HepG2 (cell line): Measurements from ENCODE around the gene RPF1. TPM values are rescaled to one million over a fixed set of nuclear protein-coding genes. Genes with fewer than 3 reads are reported as not detected.
A peak's percentile ranks its signal among the peaks of the same experiment; 100 is the strongest.

ENCODE experiments used
- ATM ChIP-seq: fragments of 450-650 bp; IDR thresholded peaks from 2 replicates; pipeline ENCODE4 v1.7.1; 2017; ENCODE audit warnings: mild to moderate bottlenecking, borderline replicate concordance
- CEBPG ChIP-seq: IDR thresholded peaks from 2 replicates; pipeline ENCODE4 v1.6.1; 2016
- EZH2 ChIP-seq: conservative IDR thresholded peaks from 2 replicates; pipeline ENCODE4 v1.6.1; 2012; ENCODE audit warnings: mild to moderate bottlenecking, low read depth, low read length, moderate library complexity
- HNRNPUL1 ChIP-seq: fragments of 200-400 bp; formaldehyde crosslinking; IDR thresholded peaks from 2 replicates; pipeline ENCODE4 v1.6.1; 2017; ENCODE audit warnings: low read depth, mild to moderate bottlenecking, low read length, moderate library complexity
- KIAA2018 ChIP-seq: sonication (generic); formaldehyde crosslinking; IDR thresholded peaks from 2 replicates; pipeline ENCODE4 v1.5.0; 2020; ENCODE audit warnings: mild to moderate bottlenecking, missing genetic modification reagents, borderline replicate concordance
- MED1 ChIP-seq: sonication (generic); formaldehyde crosslinking; IDR thresholded peaks from 2 replicates; pipeline ENCODE4 v1.4.0; 2020; ENCODE audit warnings: missing genetic modification reagents
- NFRKB ChIP-seq: fragments of 450-650 bp; IDR thresholded peaks from 2 replicates; pipeline ENCODE4 v1.6.1; 2017
- POLR2AphosphoS2 ChIP-seq: IDR thresholded peaks from 2 replicates; pipeline ENCODE4 v1.6.1; 2011; ENCODE audit warnings: low read depth, low read length, improper control_type of control experiment
- U2AF2 ChIP-seq: fragments of 200-400 bp; formaldehyde crosslinking; IDR thresholded peaks from 2 replicates; pipeline ENCODE4 v1.6.1; 2017; ENCODE audit warnings: low read depth, mild to moderate bottlenecking, low read length
- ZNF143 ChIP-seq: sonication (generic); formaldehyde crosslinking; IDR thresholded peaks from 2 replicates; pipeline ENCODE4 v1.4.0; 2020; ENCODE audit warnings: missing genetic modification reagents
- ZNF205 ChIP-seq: IDR thresholded peaks from 2 replicates; pipeline ENCODE4 v1.6.1; 2018; ENCODE audit warnings: missing biosample characterization, missing genetic modification reagents
- ZNF3 ChIP-seq: IDR thresholded peaks from 2 replicates; pipeline ENCODE4 v1.7.0; 2017; ENCODE audit warnings: inconsistent platforms
- ZNF773 ChIP-seq: sonication (generic); formaldehyde crosslinking; IDR thresholded peaks from 2 replicates; pipeline ENCODE4 v1.4.0; 2020; ENCODE audit warnings: missing genetic modification reagents, borderline replicate concordance
- ZSCAN31 ChIP-seq: sonication (generic); formaldehyde crosslinking; IDR thresholded peaks from 2 replicates; pipeline ENCODE4 v1.5.0; 2020; ENCODE audit warnings: low read depth, mild to moderate bottlenecking, missing genetic modification reagents
- polyA plus RNA-seq, 8 experiments: library from polyadenylated mRNA; depleted of rRNA in 3 of 8; stranded (reverse) in 7 of 8; unstranded in 1 of 8; fragments of >200 nt; fragmentation: Illumina TruSeq in 4 of 8; extraction: Trizol in 4 of 8; gene quantifications; 2 replicates each; pipeline versions ENCODE4 v1.2.1 to v1.2.3, GENCODE V29; 2011 to 2016; ENCODE audit warnings: low read depth in 4 of 8, missing spikeins in 1 of 8, mixed read lengths in 1 of 8; ENCODE audit not compliant: insufficient read depth in 1 of 8
- total RNA-seq, 5 experiments: library from RNA; depleted of rRNA; stranded (reverse); fragments of >200 nt; fragmentation: Illumina TruSeq; extraction: Trizol; gene quantifications; 2 replicates each; pipeline ENCODE4 v1.2.3, GENCODE V29; 2016; ENCODE audit warnings: low read depth in 1 of 5
- TF ChIP-seq, protein P1 (sequence below): sonication (generic); formaldehyde crosslinking; IDR thresholded peaks from 2 replicates; pipeline ENCODE4 v1.5.0; 2020; ENCODE audit warnings: mild to moderate bottlenecking, missing genetic modification reagents
- TF ChIP-seq, protein P2 (sequence below): sonication (generic); formaldehyde crosslinking; IDR thresholded peaks from 2 replicates; pipeline ENCODE4 v1.5.1; 2020; ENCODE audit warnings: mild to moderate bottlenecking, missing genetic modification reagents, moderate library complexity

The RPF1 gene
- total and polyA plus RNA-seq, 2 of the 13 experiments (the other 11 are each of a cell fraction or from before 2014, with no cell fraction given): 23.0 to 39.0 TPM

DNA sequence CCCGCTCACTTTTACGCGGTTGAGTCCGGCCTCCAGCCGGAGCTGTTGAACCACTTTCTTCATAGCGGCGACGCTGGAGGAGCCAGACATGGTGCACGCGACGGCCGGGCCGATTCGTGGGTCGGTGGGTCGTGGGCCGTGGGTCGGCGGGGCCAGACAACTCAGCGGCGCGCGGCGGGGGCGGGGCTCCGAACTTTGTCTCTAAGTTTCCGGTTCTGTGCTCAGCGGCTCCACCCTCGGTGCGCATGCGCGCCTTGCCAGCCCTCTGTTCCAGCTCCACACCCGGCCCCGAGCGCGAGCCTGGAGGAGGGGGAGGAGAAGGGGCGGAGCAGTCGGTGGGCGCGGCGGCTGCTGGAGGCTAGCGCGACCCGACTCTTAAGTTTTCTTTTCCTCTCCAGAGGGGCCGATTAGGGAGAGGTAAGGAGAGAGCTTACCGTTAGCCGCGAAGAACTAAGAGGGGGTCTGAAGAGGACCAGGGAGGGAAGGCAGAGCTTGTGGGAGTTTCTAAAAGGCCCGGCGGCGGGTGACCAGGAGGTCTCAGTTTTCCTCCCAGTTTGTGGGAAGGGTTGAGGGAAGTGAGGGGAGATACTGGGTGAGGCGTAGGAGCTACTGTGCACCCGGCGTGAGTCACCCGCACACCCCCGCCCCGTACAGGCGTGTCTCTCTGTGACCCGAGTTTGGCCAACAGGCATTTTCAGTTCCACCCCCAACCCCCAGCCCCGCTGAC, 27.1 kb downstream of the RPF1 start, which contains the start of the genes GNG5 and SPATA1 (continued):
- TF ChIP-seq ZNF143 (CRISPR knock-in tag) (no peak), ZNF205 (CRISPR knock-in tag) (no peak), ZSCAN31 (CRISPR knock-in tag) (peak; percentile 69; the same call in 1 of the 2 replicates), ATM (no peak), EZH2 (no peak), POLR2AphosphoS2 (no peak), HNRNPUL1 (no peak), KIAA2018 (CRISPR knock-in tag) (no peak), ZNF773 (CRISPR knock-in tag) (no peak; the same call in 1 of the 2 replicates), MED1 (peak; percentile 44; the same call in 1 of the 2 replicates), NFRKB (no peak), U2AF2 (no peak), ZNF3 (CRISPR knock-in tag) (no peak), CEBPG (CRISPR knock-in tag) (0 out of 2 replicates have a peak, but pooled peaks have one; percentile 2)
- TF ChIP-seq, protein P1, sequence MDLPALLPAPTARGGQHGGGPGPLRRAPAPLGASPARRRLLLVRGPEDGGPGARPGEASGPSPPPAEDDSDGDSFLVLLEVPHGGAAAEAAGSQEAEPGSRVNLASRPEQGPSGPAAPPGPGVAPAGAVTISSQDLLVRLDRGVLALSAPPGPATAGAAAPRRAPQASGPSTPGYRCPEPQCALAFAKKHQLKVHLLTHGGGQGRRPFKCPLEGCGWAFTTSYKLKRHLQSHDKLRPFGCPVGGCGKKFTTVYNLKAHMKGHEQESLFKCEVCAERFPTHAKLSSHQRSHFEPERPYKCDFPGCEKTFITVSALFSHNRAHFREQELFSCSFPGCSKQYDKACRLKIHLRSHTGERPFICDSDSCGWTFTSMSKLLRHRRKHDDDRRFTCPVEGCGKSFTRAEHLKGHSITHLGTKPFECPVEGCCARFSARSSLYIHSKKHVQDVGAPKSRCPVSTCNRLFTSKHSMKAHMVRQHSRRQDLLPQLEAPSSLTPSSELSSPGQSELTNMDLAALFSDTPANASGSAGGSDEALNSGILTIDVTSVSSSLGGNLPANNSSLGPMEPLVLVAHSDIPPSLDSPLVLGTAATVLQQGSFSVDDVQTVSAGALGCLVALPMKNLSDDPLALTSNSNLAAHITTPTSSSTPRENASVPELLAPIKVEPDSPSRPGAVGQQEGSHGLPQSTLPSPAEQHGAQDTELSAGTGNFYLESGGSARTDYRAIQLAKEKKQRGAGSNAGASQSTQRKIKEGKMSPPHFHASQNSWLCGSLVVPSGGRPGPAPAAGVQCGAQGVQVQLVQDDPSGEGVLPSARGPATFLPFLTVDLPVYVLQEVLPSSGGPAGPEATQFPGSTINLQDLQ (CRISPR knock-in tag): no peak
- TF ChIP-seq, protein P2, sequence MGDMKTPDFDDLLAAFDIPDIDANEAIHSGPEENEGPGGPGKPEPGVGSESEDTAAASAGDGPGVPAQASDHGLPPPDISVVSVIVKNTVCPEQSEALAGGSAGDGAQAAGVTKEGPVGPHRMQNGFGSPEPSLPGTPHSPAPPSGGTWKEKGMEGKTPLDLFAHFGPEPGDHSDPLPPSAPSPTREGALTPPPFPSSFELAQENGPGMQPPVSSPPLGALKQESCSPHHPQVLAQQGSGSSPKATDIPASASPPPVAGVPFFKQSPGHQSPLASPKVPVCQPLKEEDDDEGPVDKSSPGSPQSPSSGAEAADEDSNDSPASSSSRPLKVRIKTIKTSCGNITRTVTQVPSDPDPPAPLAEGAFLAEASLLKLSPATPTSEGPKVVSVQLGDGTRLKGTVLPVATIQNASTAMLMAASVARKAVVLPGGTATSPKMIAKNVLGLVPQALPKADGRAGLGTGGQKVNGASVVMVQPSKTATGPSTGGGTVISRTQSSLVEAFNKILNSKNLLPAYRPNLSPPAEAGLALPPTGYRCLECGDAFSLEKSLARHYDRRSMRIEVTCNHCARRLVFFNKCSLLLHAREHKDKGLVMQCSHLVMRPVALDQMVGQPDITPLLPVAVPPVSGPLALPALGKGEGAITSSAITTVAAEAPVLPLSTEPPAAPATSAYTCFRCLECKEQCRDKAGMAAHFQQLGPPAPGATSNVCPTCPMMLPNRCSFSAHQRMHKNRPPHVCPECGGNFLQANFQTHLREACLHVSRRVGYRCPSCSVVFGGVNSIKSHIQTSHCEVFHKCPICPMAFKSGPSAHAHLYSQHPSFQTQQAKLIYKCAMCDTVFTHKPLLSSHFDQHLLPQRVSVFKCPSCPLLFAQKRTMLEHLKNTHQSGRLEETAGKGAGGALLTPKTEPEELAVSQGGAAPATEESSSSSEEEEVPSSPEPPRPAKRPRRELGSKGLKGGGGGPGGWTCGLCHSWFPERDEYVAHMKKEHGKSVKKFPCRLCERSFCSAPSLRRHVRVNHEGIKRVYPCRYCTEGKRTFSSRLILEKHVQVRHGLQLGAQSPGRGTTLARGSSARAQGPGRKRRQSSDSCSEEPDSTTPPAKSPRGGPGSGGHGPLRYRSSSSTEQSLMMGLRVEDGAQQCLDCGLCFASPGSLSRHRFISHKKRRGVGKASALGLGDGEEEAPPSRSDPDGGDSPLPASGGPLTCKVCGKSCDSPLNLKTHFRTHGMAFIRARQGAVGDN (CRISPR knock-in tag): peak; percentile 80
